K562 (cell line): ENCODE results near the gene CST5. TPM values are rescaled to one million over a fixed set of nuclear protein-coding genes. Genes with fewer than 3 reads are reported as not detected.

ENCODE experiments used
- ATAC-seq: fragments of 200-7000 bp; cut with Tn5 transposase; 3 replicates; pipeline ENCODE4 v1.9.1; 2020; ENCODE audit warnings: moderate library complexity
- BruUV-seq: library from RNA; stranded (reverse); fragments of 400-500 nt; replicated peaks from 2 replicates; lab custom pipeline; 2021; lab: Mats Ljungman, UMichigan
- CTCF ChIA-PET: fragments of 300-600 bp; formaldehyde crosslinking; extraction: SDS; loops from one replicate; lab custom pipeline; 2021; ENCODE audit warnings: low intra/inter-chr PET ratio; lab: Yijun Ruan, JAX
- POLR2A ChIA-PET: fragments of 300-600, 350-650 bp; sonication (Branson Sonifier 250); formaldehyde crosslinking; extraction: SDS; loops from one replicate; lab custom pipeline; 2021; ENCODE audit warnings: antibody characterized with exemption, inconsistent platforms; lab: Yijun Ruan, JAX
- DNase-seq, 4 experiments: peaks; one replicate each; pipeline versions ENCODE4 v3.0.0 to v3.0.0-alpha.2; 2011 to 2018; ENCODE audit warnings: low spot score in 3 of 4, mixed read lengths in 3 of 4; ENCODE audit errors: extremely low read depth in 1 of 4
- FAIRE-seq: peaks from 2 replicates; lab custom pipeline; 2011; peaks lifted over from hg19 to GRCh38; lab: Jason Lieb, UNC
- H2AFZ ChIP-seq: 2 replicates; pipeline ENCODE4 v1.6.0; 2011; ENCODE audit warnings: low read depth, low read length, control low read depth, inconsistent platforms
- H3K27ac ChIP-seq: fragments of 200-600 bp; 3 replicates; pipeline ENCODE4 v1.8.0; 2011; ENCODE audit warnings: low read depth, mild to moderate bottlenecking, control low read depth, inconsistent platforms, low read length, moderate library complexity, mixed read lengths; ENCODE audit errors: extremely low read depth
- H3K27me3 ChIP-seq, 2 experiments: fragments of 300-600 bp in 1 of 2; 2 replicates in 1 of 2; 3 replicates in 1 of 2; pipeline versions ENCODE4 v1.6.0 to v1.8.0; 2011; ENCODE audit warnings: inconsistent platforms in 2 of 2, low read length in 2 of 2, mild to moderate bottlenecking in 1 of 2, mixed read lengths in 1 of 2, moderate library complexity in 1 of 2; ENCODE audit not compliant: control insufficient read depth in 2 of 2, insufficient read depth in 2 of 2
- H3K36me3 ChIP-seq: fragments of 300-600 bp; 3 replicates; pipeline ENCODE4 v1.8.0; 2011; ENCODE audit warnings: mild to moderate bottlenecking, low read length, inconsistent platforms; ENCODE audit not compliant: control insufficient read depth, insufficient read depth
- H3K4me1 ChIP-seq, 2 experiments: fragments of 200-600 bp in 1 of 2; replicated peaks in 1 of 2; 2 replicates in 1 of 2; 3 replicates in 1 of 2; pipeline versions ENCODE4 v1.5.1 to v1.8.0; 2011; ENCODE audit warnings: inconsistent platforms in 2 of 2, low read length in 2 of 2, mild to moderate bottlenecking in 1 of 2, mixed read lengths in 1 of 2, moderate library complexity in 1 of 2; ENCODE audit not compliant: control insufficient read depth in 2 of 2, insufficient read depth in 2 of 2
- H3K4me2 ChIP-seq: 2 replicates; pipeline ENCODE4 v1.6.1; 2011; ENCODE audit warnings: low read length, control low read depth, inconsistent platforms, mixed read lengths; ENCODE audit not compliant: insufficient read depth
- H3K4me3 ChIP-seq: fragments of 200-600 bp; sonication (generic), shearing (Covaris generic); 2 replicates; pipeline ENCODE4 v1.5.1; 2016; ENCODE audit warnings: control low read depth, inconsistent platforms
- H3K79me2 ChIP-seq: fragments of 200-600 bp; 3 replicates; pipeline ENCODE4 v1.8.0; 2011; ENCODE audit warnings: low read length, inconsistent platforms; ENCODE audit not compliant: control insufficient read depth, insufficient read depth
- H3K9ac ChIP-seq, 2 experiments: 2 replicates each; pipeline versions ENCODE4 v1.6.0 to v1.6.1; 2011; ENCODE audit warnings: low read depth in 2 of 2, low read length in 2 of 2, control low read depth in 1 of 2, inconsistent platforms in 1 of 2, mild to moderate bottlenecking in 1 of 2, mixed read lengths in 1 of 2; ENCODE audit not compliant: insufficient read depth in 1 of 2
- H3K9me1 ChIP-seq: one replicate; pipeline ENCODE4 v1.6.0; 2011; ENCODE audit warnings: inconsistent platforms, mild to moderate bottlenecking, low read length, moderate library complexity; ENCODE audit not compliant: control insufficient read depth, insufficient read depth
- H3K9me3 ChIP-seq: replicated peaks from 2 replicates; pipeline ENCODE4 v1.5.1; 2011; ENCODE audit warnings: low read depth, low read length, inconsistent platforms; ENCODE audit not compliant: control insufficient read depth, insufficient read depth
- H4K20me1 ChIP-seq: replicated peaks from 2 replicates; pipeline ENCODE4 v1.6.1; 2011; ENCODE audit warnings: low read length, inconsistent platforms, mixed read lengths; ENCODE audit not compliant: control insufficient read depth, insufficient read depth
- BHLHE40 ChIP-seq: IDR thresholded peaks from 2 replicates; pipeline ENCODE4 v1.6.1; 2011; ENCODE audit warnings: low read length, improper control_type of control experiment
- CC2D1A ChIP-seq: fragments of 450-650 bp; IDR thresholded peaks from 2 replicates; pipeline ENCODE4 v1.6.1; 2017; ENCODE audit warnings: mild to moderate bottlenecking
- FIP1L1 ChIP-seq: fragments of 200-400 bp; formaldehyde crosslinking; IDR thresholded peaks from 2 replicates; pipeline ENCODE4 v1.6.1; 2018; ENCODE audit warnings: mild to moderate bottlenecking, low read depth, low read length; ENCODE audit not compliant: poor library complexity, severe bottlenecking
- KDM2B ChIP-seq: fragments of 250-450 bp; sonication (Bioruptor Pico); IDR thresholded peaks from 2 replicates; pipeline ENCODE4 v1.8.0; 2021; ENCODE audit warnings: mild to moderate bottlenecking, moderate library complexity
- SMARCB1 ChIP-seq: IDR thresholded peaks from 2 replicates; pipeline ENCODE4 v1.6.1; 2011; ENCODE audit warnings: improper control_type of control experiment, low read depth; ENCODE audit not compliant: insufficient read length
- ZFPM2 ChIP-seq: fragments of 250-450 bp; sonication (Bioruptor Pico); IDR thresholded peaks from 2 replicates; pipeline ENCODE4 v1.5.1; 2022; ENCODE audit warnings: mild to moderate bottlenecking
- ZNF551 ChIP-seq: fragments of 250-450 bp; sonication (Bioruptor Pico); IDR thresholded peaks from 2 replicates; pipeline ENCODE4 v1.5.0; 2021; ENCODE audit warnings: mild to moderate bottlenecking, moderate library complexity
- ZNF696 ChIP-seq: fragments of 250-450 bp; sonication (Bioruptor Pico); conservative IDR thresholded peaks from 2 replicates; pipeline ENCODE4 v1.4.0; 2020; ENCODE audit warnings: mild to moderate bottlenecking, moderate library complexity
- WGBS: fragments of 100-300 bp; shearing (Covaris generic); methylation state at CpG from one replicate; pipeline ENCODE4 v1.1.6; 2016; ENCODE audit warnings: low coverage, mixed read lengths; ENCODE audit not compliant: insufficient coverage; ENCODE audit errors: missing lambda C conversion rate; 5-methylcytosine and 5-hydroxymethylcytosine counted together
- in situ Hi-C: fragments of 300-500 bp; cut with MboI; formaldehyde crosslinking; loops from 4 replicates; pipeline ENCODE4 v1.15.0; 2018; ENCODE audit warnings: inconsistent platforms, mixed read lengths
- intact Hi-C: fragments of 100-400 bp; cut with micrococcal nuclease; formaldehyde crosslinking; loops from 2 replicates; pipeline ENCODE4 v1.14.2; 2022
- polyA plus RNA-seq, 8 experiments: library from polyadenylated mRNA; depleted of rRNA in 4 of 8; stranded (reverse) in 5 of 8; unstranded in 3 of 8; fragments of >200 nt; fragmentation: Nextera tagmentation in 2 of 8; fragmentation: Illumina TruSeq in 1 of 8; extraction: Ambion mirVana in 2 of 8; extraction: Trizol in 1 of 8; gene quantifications; 2 replicates each; pipeline versions ENCODE4 v1.2.1 to v1.2.3, GENCODE V29; 2011 to 2014; ENCODE audit warnings: inconsistent platforms in 1 of 8, missing spikeins in 1 of 8
- total RNA-seq, 7 experiments: library from RNA; depleted of rRNA in 6 of 7; stranded (reverse); fragments of >200 nt in 6 of 7; fragmentation: Illumina TruSeq in 2 of 7; extraction: Trizol in 2 of 7; gene quantifications; 2 replicates each; pipeline versions ENCODE4 v1.2.1 to v1.2.3, GENCODE V29; 2011 to 2021; ENCODE audit warnings: low replicate concordance in 1 of 7
- TF ChIP-seq, protein P1 (sequence below): sonication (generic); formaldehyde crosslinking; IDR thresholded peaks from 2 replicates; pipeline ENCODE4 v1.8.1; 2023; ENCODE audit warnings: mild to moderate bottlenecking, missing genetic modification reagents
- TF ChIP-seq, protein P2 (sequence below): fragments of 450-650 bp; IDR thresholded peaks from 2 replicates; pipeline ENCODE4 v1.7.0; 2016; ENCODE audit warnings: borderline replicate concordance
- TF ChIP-seq, protein P3 (sequence below): fragments of 250-450 bp; sonication (Bioruptor Pico); IDR thresholded peaks from 2 replicates; pipeline ENCODE4 v1.8.0; 2022; ENCODE audit warnings: inconsistent platforms

CST5 gene
- total and polyA plus RNA-seq, 9 of the 15 experiments (the other 6 are each of a cell fraction or from before 2014, with no cell fraction given) = not detected

DNA sequence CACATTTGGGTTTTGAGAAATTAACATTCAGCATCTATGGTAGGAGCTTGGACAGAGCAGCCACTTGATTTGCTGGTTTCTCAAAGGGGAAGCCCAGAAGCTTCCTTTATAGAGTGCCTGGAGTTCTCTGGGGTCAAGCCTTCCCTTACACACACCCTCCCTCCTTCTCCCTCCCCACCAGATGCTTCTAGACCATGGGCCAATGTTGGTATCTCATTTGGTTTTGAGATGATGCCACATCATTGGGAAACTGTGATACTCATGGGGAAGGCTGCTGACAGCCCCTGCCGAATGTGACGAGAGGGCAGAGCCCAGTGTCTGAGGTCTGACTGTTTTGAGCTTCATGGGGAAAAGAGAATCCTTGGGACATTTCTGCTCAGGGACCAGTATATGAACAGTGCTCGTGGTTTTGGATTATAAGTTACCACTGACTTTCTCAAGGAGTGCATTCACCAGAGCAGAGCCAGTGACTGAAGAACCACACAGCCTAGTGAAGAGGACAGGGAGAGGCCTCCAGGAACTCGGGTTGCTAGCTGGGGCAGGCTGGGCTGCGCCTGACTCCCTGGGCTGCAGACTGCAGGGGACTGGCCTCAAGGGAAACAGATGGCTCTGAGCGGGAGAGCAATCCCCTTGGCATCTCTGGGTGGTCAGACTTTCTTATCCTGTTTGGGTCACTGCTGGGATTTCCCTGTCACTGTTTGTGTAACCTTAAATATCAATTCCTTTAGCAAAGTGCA is 46.4 kb upstream of the CST5 start:
- H4K20me1 ChIP-seq = no peaks in the 10 kb centered on the region
- DNase-seq (no peak), FAIRE-seq (no peak), ATAC-seq (no peak)
- in situ Hi-C loops (no loop called here), intact Hi-C loops (no loop called here)
- H3K4me1 ChIP-seq = no peaks in the 10 kb centered on the region; a peak in 1 of 5 replicates
- no peaks in the 10 kb centered on the region for H3K36me3 ChIP-seq
- H3K4me3 ChIP-seq = no peak overlapping the region
- TF ChIP-seq ZNF551 (CRISPR knock-in tag) (no peak), SMARCB1 (no peak), ZNF696 (CRISPR knock-in tag) (no peak), BHLHE40 (no peak), FIP1L1 (no peak), KDM2B (no peak), CC2D1A (no peak), ZFPM2 (no peak)
- TF ChIP-seq, protein P1, sequence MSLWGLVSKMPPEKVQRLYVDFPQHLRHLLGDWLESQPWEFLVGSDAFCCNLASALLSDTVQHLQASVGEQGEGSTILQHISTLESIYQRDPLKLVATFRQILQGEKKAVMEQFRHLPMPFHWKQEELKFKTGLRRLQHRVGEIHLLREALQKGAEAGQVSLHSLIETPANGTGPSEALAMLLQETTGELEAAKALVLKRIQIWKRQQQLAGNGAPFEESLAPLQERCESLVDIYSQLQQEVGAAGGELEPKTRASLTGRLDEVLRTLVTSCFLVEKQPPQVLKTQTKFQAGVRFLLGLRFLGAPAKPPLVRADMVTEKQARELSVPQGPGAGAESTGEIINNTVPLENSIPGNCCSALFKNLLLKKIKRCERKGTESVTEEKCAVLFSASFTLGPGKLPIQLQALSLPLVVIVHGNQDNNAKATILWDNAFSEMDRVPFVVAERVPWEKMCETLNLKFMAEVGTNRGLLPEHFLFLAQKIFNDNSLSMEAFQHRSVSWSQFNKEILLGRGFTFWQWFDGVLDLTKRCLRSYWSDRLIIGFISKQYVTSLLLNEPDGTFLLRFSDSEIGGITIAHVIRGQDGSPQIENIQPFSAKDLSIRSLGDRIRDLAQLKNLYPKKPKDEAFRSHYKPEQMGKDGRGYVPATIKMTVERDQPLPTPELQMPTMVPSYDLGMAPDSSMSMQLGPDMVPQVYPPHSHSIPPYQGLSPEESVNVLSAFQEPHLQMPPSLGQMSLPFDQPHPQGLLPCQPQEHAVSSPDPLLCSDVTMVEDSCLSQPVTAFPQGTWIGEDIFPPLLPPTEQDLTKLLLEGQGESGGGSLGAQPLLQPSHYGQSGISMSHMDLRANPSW (CRISPR knock-in tag) = no peak
- TF ChIP-seq, protein P2, sequence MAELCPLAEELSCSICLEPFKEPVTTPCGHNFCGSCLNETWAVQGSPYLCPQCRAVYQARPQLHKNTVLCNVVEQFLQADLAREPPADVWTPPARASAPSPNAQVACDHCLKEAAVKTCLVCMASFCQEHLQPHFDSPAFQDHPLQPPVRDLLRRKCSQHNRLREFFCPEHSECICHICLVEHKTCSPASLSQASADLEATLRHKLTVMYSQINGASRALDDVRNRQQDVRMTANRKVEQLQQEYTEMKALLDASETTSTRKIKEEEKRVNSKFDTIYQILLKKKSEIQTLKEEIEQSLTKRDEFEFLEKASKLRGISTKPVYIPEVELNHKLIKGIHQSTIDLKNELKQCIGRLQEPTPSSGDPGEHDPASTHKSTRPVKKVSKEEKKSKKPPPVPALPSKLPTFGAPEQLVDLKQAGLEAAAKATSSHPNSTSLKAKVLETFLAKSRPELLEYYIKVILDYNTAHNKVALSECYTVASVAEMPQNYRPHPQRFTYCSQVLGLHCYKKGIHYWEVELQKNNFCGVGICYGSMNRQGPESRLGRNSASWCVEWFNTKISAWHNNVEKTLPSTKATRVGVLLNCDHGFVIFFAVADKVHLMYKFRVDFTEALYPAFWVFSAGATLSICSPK = no peak
- TF ChIP-seq, protein P3, sequence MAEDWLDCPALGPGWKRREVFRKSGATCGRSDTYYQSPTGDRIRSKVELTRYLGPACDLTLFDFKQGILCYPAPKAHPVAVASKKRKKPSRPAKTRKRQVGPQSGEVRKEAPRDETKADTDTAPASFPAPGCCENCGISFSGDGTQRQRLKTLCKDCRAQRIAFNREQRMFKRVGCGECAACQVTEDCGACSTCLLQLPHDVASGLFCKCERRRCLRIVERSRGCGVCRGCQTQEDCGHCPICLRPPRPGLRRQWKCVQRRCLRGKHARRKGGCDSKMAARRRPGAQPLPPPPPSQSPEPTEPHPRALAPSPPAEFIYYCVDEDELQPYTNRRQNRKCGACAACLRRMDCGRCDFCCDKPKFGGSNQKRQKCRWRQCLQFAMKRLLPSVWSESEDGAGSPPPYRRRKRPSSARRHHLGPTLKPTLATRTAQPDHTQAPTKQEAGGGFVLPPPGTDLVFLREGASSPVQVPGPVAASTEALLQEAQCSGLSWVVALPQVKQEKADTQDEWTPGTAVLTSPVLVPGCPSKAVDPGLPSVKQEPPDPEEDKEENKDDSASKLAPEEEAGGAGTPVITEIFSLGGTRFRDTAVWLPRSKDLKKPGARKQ = no peak
- no peak overlapping the region for H3K27ac ChIP-seq
- H3K9ac ChIP-seq = no peak overlapping the region
- H2AFZ ChIP-seq = no peak overlapping the region
- BruUV-seq = no TSS peak
- POLR2A ChIA-PET = no interaction called here
- no peaks in the 10 kb centered on the region for H3K79me2 ChIP-seq
- 0% methylated on average over 6 of the region's 6 CpGs for WGBS
- no peaks in the 10 kb centered on the region for H3K27me3 ChIP-seq
- no peak overlapping the region for H3K4me2 ChIP-seq
- no peaks in the 10 kb centered on the region for H3K9me3 ChIP-seq
- CTCF ChIA-PET = no interaction called here
- no peaks in the 10 kb centered on the region for H3K9me1 ChIP-seq
